Measurements from ENCODE around the gene SERHL2. TPM values are rescaled to one million over a fixed set of nuclear protein-coding genes. Genes with fewer than 3 reads are reported as not detected.
"Not testable (repeated sequence)": the region's sequence is repeated elsewhere in the genome, so short reads cannot be mapped to it uniquely, and the experiment has no call there.

SERHL2 gene
- total RNA-seq, 1 donor from 2014 or later: 1.6 TPM

DNA sequence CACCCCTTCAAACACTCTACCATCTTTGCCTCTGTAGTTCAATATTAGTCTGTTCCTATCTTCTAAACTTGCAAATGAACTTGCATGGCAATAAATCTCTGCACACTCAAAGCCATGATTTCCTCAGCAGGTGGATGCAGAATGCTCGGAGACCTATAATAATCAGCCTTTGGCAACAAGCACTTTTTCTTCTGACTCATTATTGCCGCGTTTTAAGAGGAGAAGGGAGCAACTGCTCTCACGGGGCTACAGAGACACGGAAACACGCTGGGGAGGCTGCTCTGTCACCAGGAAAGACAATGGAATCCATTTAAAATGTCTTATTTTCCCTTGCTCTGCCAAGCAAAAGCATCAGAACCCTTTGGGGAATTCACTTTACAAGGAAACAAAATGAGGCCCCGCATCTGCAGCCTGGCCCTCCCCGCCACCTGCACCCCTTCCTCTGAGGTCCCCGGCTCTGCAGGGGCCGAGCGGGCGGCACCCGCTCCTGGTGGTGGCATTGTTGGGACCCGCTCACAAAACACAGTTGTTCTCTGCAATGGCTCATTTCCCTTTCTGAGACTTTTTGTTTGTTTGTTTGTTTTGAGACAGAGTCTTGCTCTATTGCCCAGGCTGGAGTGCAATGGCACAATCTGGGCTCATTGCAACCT, 18.5 kb upstream of the SERHL2 start:
- not testable (repeated sequence) for DNase-seq

DNA sequence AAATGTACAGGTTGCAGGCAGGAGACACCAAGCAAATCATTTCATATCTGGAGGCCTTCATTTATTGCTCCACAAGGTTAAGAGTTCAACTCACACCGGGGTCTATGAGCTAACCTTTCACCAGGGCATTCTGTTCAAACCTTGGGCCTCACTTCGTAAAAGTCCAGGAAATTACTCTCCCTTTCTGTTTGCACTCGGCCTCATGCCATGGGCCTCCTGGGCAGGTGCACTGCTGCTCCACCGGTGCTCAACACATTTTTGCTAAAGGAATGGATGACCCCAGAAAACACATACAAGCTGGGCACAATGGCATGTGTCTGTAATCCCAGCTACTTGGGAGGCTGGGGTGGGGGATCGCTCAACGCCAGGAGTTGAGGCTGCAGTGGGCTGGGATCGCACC, 17.6 kb upstream of the SERHL2 start:
- no peak for DNase-seq

DNA sequence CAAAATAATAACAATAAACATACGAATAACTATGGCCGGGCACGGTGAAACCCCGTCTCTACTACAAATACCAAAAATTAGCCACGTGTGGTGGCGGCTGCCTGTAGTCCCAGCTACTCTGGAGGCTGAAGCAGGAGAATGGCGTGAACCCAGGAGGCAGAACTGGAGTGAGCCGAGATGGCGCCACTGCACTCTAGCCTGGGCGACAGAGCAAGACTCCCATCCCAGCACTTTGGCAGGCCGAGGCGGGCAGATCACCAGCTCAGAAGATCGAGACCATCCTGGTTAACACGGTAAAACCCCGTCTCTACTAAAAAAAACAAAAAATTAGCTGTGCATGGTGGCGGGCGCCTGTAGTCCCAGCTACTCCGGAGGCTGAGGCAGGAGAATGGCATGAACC, 17.1 kb upstream of the SERHL2 start:
- not testable (repeated sequence) for DNase-seq

DNA sequence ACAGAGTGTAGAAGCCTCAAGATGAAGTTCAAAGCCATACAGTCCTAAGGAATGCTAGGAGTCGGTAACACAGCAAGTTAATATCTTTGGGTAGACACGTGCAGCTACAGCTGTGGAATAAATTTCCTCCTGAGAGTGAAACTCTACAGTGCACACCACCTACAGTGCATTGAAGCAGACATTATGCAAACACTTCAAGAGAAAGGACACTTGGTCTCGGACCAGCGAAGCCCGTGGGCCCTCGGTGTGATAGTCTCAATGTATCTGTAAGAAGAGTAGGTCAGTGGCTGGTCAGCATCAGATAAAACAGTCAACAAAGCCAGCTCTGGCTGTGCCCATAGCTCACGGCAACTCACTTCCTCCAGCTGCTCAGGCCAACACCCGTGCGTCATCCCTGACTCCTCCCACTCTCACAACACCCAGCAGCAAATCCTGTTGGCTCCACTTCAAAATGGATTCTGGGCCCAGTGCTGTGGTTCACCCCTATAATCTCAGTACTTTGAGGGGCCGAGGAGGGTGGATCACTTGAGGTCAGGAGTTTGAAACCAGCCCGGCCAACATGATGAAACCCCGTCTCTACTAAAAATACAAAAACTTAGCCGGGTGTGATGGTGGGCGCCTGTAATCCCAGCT, 16.4 kb upstream of the SERHL2 start:
- DNase-seq: not testable (repeated sequence)

DNA sequence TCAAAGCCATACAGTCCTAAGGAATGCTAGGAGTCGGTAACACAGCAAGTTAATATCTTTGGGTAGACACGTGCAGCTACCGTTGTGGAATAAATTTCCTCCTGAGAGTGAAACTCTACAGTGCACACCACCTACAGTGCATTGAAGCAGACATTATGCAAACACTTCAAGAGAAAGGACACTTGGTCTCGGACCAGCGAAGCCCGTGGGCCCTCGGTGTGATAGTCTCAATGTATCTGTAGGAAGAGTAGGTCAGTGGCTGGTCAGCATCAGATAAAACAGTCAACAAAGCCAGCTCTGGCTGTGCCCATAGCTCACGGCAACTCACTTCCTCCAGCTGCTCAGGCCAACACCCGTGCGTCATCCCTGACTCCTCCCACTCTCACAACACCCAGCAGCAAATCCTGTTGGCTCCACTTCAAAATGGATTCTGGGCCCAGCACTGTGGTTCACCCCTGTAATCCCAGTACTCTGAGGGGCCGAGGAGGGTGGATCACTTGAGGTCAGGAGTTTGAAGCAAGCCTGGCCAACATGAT, 14.5 kb upstream of the SERHL2 start:
- not testable (repeated sequence) for DNase-seq

DNA sequence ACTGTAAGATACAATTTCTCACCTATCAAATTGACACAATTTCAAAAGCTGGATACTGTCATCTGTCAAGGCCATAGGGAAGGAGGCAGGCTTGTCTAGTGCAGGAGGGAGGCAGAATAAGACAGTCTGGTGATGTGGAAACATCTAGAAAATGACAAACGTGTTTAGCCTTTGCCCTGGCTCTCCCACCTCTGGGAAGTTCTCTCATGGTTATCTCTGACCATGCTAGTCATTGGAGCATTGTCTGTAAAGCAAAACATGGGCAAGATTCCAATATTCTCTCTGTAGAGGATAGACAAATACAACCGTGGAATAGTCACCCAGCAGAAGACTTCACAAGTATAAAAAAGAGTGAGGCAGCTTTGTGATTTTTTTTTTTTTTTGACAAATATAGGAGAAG, 9.1 kb upstream of the SERHL2 start:
- DNase-seq: no peak

DNA sequence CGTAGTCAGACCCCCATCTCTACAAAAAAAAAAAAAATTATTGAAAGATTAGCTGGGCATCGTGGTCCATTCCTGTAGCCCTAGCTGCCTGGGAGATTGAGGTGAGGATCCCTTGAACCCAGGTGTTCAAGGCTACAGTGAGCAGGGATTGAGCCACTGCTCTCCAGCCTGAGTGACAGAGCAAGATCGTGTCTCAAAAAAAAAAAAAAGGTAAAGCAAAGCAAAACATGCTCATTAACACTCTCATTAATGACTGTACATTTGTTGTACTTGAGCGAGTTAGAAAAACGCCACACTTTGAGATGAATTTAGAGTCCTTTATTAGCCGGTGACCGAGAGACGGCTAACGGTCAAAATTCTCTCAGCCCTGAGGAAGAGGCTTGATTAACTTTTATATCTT, 6.2 kb upstream of the SERHL2 start:
- DNase-seq: no peak

DNA sequence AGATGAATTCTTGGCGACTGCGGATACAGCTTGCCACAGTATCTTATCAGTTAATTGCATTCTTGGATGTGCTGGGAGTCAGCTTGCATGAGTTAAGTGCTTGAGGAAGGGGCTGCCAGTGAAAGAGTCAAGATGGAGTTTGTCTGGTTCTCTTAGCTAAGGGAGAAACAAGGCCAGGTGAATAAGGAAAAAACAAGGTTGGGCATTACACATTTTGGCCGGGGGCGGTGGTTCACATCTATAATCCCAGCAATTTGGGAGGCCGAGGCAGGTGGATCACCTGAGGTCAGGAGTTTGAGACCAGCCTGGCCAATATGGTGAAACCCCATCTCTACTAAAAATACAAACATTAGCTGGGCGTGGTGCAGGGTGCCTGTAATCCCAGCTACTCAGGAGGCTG, 5.6 kb upstream of the SERHL2 start:
- not testable (repeated sequence) for DNase-seq

DNA sequence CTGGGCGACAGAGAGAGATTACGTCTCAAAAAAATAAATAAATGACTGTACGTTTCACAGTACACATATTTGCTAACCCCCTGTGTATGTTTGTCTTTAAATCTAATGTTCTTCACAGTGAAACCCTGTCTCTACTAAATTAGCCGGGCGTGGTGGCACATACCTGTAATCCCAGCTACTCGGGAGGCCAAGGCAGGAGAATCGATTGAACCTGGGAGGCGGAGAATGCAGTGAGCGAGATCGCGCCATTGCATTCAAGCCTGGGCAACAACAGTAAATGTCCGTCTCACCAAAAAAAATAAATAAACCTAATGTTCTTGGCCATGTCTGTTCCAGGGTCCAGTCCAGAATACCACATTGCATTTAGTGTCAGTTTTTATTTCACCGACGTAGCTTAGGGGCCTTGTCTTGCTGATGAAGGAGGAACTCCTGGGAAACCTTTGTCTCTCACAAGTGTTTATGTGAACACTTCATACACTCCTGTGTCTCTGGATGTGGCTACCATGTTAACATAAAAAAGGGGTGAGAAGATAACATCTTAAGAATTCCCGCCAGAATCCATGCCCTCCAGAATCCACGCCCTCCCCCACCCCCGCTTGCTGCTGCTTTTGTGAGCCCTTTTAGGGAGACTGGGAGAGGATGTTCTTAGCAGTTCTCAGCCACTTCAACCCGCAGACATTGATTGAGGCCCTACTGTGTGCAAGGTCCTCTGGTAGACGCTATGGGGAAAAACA, 5.0 kb upstream of the SERHL2 start:
- no peak for DNase-seq

DNA sequence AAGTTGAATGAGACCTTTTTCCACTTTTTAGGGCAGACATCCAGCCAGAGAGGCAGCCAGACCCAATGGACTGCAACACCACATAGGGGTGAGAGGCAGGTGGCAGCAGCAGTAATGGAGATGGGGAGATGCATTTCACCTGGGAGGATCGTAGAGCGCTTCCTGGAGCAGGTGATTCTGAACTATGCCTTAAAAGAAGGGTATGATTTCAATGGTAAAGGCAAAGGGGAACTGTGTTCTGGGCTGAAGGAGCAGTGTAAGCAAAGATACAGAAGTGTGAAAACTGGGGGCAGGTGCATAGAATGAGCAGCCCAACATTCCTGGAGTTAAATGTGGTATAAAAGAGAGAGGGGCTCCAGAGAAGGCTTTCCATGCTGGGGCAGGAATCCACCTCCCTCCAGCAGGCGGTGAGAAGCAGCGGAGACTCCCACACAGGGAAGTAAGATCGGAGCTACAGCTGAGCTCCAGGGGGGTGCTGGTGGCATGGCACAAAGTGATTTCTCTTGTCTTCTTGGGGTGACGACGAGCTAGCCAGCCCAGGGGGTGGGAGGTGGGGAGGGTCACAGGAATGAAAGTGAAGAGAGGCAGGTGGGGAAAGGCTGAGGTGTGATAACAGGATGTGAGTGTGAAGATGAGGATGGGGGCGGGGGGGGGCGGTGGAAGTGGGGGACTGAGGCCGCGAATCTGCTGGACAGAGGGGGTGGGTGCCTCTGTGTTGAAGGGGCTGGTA, 4.3 kb upstream of the SERHL2 start:
- no peak for DNase-seq

DNA sequence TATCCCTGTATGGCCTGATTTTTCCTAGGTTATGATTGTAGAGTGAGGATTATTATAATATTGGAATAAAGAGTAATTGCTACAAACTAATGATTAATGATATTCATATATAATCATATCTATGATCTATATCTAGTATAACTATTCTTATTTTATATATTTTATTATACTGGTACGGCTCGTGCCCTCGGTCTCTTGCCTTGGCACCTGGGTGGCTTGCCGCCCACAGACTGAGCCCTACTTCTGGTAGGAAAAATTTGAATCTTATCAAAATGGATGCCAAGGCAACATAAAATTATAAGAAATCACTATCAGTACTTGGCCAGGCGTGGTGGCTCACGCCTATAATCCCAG, 1.5 kb upstream of the SERHL2 start:
- DNase-seq: not testable (repeated sequence)

DNA sequence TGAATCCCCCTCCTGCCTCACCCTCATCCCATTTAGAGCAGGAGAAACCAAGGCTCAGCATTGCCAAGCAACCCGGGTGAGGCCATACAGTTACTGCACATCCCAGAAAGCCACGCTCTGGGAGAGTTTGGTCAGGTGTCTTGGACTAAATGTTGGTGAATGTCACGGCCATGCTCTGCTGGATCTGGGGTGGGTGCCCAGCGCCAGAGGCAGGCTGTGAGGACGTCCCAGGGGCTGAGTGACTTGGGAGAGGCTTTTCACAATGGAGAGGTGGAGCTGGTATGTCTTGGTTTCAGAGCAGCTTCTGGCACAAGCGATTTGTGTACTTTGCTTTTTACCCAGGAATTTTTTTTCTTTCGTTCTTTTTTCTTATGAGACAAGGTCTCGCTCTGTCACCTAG, 6.6 kb downstream of the SERHL2 start:
- no peak for DNase-seq

DNA sequence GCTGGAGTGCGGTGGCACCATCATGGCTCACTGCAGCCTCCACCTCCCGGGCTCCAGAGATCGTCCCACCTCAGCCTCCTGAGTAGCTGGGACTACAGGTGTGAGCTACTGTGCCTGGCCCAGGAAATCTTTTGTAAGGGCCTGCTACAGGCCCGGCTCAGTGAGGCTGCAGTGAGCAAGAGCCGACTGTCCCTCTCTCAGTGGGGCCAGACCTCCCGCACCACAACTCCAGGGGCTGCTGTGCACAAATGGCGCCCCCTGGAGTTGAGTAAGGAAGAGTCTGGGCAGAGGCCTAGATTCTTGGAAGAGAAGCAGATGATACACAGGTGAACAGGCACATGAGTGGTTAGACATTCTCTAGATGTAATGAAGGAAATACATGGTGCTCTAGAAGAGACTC, 7.0 kb downstream of the SERHL2 start:
- no peak for DNase-seq

DNA sequence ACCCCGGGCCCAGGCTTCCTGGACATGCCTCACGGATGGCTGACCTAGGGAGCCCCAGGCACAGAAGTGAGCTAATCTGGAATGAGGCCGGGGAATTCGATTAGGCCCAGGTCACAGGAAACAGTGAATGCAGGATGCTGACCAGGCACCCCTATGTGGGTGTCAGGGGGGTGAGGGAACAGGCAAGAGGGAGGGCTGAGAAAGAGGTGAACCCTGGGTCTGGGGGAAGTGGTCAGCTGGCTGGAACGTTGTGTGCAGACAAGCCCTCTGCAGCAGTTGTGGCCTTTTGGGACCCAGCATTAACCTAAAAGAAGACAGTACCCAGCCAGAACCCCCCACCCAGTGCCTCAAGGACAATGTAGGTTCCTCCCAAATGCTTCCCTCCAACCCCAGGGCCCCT, 8.1 kb downstream of the SERHL2 start:
- no peak for DNase-seq

DNA sequence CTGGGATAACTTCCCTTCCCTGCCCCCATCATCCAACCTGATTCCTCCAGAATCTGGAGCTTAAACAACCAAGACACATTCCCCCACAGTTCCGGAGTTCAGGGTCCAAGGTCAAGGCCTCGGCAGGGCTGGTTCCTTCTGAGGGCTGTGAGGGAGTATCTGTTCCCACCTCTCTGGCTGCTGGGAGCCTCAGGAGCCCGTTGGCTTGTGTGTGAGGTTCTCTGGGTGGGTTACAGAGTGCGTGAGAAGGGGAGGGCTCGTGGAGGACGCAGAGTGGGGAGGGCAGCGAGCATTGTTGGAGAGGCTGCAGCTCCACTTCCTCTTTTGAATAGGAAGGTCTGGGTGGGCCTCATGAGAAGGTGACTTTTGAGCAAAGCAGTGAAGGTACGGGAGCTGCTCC, 8.5 kb downstream of the SERHL2 start:
- DNase-seq: no peak

DNA sequence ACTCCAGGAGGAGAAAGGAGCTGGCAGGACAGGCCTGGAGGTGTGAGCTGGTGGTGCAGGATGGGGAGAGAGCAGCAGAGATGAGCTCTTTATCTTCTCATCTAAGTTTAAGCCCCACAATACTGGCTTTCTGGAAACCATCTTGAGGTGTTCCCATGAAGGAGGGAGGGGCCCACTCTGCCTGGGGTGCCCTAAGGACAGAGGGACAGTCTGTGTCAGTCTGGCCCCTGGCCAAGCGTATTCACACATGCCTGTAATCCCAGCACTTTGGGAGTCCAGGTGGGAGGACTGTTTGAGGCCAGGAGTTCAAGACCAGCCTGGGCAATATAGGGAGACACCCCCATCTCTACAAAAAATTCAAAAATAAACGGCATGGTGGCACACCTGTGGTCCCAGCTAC, 8.9 kb downstream of the SERHL2 start:
- no peak for DNase-seq

DNA sequence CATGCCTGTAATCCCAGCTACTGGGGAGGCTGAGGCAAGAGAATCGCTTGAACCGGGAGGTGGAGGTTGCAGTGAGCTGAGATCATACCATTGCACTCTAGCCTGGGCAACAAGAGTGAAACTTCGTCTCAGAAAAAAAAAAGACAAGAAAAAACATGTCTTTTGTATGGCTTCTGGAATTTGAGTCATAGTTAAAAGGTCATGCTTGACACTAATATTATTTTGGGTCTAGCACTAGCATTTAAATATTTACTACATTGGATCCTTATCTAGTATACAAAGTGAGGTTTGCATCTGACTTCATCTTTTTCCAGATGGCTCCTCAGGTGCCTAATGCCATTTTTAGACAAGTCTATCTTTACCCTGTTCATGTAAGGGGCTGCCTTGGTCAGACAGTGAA, 10.2 kb downstream of the SERHL2 start:
- DNase-seq: not testable (repeated sequence)

DNA sequence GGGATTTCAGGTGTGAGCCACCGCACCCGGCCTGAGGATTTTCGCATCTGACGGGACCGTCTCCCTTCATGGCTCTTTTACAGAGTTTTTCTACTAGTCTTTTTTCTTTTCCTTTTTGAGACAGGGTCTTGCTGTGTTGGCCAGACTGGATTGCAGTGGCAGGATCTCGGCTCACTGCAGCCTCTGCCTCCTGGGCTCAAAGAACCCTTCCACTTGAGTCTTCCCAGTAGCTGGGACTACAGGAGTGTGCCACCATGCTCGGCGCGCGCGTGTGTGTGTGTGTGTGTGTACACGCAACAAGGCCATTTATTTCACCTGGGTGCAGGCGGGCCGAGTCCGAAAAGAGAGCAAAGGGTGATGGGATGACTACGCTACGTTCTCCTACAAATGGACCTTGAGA, 10.9 kb downstream of the SERHL2 start:
- no peak for DNase-seq

DNA sequence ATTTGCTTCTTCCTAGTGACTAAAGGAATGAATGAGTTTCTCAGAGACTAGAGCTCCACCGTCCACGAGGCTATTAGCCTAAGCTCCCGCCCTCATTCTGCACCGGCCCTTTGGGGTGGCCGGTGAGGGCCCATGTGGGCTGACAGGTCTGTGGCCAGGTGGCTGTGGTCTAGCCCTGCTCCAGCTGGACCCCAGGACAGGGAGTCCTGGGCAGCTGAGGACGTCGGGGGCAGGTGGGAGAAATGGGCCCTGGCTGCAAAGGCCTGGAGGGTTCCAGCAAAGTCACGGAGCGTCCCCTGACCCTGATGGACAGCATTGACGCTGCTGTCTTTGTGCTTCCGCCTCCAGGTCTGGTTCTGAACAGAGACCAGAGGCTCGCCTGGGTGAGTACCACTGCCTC, 12.2 kb downstream of the SERHL2 start:
- no peak for DNase-seq

DNA sequence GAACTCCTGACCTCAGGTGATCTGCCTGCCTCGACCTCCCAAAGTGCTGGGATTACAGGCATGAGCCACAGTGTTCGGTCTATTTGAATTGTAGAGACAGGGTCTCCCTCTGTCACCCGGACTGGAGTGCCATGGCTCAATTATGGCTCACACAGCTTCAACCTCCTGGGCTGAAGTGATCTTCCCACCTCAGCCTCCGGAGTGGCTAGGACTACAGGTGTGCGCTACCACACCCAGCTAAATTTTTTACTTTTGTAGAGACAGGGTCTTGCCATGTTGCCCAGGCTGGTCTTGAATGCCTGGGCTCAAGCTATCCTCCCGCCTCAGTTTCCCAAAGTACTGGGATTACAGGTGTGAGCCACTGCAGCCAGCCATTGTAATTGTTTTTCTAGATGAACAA, 14.2 kb downstream of the SERHL2 start:
- DNase-seq: not testable (repeated sequence)

DNA sequence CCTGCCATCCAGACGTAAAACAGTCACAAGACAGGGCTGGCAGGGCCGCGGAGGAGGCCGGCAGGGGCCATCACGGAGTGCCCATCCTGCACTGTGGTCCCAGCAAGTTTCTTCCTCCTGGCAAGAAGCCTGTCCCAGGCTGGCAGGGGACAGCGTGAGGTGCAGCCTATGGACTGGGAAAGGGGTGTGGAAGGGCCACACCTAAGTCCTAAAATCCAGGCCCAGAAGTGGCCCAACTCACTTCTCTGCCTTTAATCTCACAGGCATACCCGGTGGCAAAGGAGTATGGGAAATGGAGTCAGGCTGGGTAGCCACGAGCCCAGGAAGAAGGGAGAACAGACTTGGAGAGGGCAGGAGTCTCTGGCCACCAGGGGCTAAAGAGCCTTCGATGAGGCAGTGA, 16.8 kb downstream of the SERHL2 start:
- DNase-seq: not testable (repeated sequence)

DNA sequence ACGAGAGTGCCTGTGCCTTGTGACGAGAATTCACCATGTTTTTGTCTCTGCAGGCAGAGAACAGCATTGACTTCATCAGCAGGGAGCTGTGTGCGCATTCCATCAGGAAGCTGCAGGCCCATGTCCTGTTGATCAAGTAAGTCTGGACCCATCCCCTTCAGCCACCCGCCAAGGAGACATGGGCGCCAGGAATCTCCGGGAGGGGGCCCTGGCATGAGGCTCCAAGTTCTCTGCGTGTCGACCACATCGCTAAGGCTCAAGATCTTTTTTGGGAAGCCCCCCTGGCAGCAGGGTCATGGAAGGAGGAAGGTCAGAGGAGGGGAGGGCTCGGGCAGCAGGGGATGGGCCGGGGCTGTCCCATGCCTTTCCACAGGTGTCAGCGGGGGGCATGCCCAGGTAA, 17.3 kb downstream of the SERHL2 start:
- not testable (repeated sequence) for DNase-seq

DNA sequence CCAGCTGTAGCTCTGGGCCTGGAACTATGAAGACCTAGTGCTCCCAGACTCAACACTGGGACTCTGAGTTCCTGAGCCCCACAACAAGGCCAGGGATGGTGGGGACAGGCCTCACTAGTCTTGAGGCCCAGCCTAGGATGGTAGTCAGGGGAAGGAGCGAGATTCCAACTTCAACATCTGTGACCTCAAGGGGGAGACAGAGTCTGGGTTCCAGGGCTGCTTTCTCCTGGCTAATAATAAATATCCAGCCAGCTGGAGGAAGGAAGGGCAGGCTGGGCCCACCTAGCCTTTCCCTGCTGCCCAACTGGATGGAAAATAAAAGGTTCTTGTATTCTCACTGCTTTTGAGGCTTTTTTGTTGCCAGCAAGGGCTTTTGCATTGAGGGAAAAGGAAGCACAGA, 20.3 kb downstream of the SERHL2 start:
- not testable (repeated sequence) for DNase-seq

Measured in tongue (tissue), 2 donors.